ENCODE measurements around the gene TREML2.

DNA sequence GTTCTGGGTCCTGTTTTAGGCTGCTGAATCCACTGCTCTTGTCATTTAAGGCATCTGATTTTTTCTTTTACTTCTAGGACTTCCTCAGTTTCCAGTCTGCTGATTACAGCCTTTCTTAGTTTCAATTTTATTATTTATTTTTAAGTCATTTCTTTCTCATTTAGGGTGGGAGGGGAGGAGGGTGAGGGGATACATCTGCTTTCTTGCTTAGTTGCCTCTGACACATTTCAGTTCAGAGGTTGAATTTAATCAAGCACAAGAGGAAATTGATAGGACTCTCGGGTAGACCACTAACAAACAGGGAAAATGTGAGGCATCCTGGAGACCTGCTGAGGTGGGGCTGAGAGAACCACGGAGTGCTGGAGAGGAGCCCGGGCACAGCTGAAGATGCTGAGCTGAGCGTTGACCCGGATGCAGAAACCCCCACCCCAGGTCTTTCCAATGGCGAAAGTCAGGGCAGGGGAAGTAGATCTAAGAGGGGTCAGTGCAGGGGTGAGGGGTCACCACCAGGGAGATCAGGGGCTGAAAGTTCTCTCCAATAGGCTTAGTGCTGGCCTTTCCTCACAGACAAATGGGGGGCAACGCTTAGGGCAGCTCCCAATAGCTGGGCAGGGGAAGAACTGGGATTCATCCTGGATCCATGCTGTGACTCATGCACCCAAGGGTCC lies 7.6 kb upstream of the TREML2 start:
- TF ChIP-seq, protein P1, sequence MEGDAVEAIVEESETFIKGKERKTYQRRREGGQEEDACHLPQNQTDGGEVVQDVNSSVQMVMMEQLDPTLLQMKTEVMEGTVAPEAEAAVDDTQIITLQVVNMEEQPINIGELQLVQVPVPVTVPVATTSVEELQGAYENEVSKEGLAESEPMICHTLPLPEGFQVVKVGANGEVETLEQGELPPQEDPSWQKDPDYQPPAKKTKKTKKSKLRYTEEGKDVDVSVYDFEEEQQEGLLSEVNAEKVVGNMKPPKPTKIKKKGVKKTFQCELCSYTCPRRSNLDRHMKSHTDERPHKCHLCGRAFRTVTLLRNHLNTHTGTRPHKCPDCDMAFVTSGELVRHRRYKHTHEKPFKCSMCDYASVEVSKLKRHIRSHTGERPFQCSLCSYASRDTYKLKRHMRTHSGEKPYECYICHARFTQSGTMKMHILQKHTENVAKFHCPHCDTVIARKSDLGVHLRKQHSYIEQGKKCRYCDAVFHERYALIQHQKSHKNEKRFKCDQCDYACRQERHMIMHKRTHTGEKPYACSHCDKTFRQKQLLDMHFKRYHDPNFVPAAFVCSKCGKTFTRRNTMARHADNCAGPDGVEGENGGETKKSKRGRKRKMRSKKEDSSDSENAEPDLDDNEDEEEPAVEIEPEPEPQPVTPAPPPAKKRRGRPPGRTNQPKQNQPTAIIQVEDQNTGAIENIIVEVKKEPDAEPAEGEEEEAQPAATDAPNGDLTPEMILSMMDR (IDR thresholded peaks at IDR 0.05): no peak
- no peak for TF ChIP-seq POLR2A (IDR thresholded peaks at IDR 0.05)

All from adrenal gland (tissue), 5 donors.